Measurements from ENCODE around the gene PRRX2.

Gene PRRX2

GRCh38 chr9:129693741-129694140, 28.3 kb downstream of the PRRX2 start:
- H3K79me2 ChIP-seq (ENCODE audit: insufficient read depth, low read length) = no peaks in the 10 kb centered on the region
- H3K4me2 ChIP-seq (ENCODE audit: low read length) = no peak overlapping the region
- H3K4me1 ChIP-seq (ENCODE audit: insufficient read depth, low read length, severe bottlenecking) = no peaks in the 10 kb centered on the region
- no peaks in the 10 kb centered on the region for H3K9me2 ChIP-seq (ENCODE audit: low read depth, low read length)
- no peaks in the 10 kb centered on the region for H4K20me1 ChIP-seq (ENCODE audit: insufficient read depth, low read length)
- no peaks in the 10 kb centered on the region for H3F3A ChIP-seq (ENCODE audit: insufficient read depth, low read length)
- H3K9me3 ChIP-seq (ENCODE audit: low read length) = no peaks in the 10 kb centered on the region
- TF ChIP-seq EZH2 (IDR thresholded peaks at IDR 0.05; ENCODE audit: borderline replicate concordance, low read length) = no peak
- no peak for TF ChIP-seq CTCF (IDR thresholded peaks at IDR 0.05; ENCODE audit: low read length)
- no peak overlapping the region for H2AFZ ChIP-seq (ENCODE audit: low read length)
- no peak overlapping the region for H3K4me3 ChIP-seq (ENCODE audit: low read depth, low read length, poor library complexity, severe bottlenecking)
- no peak overlapping the region for H3K9ac ChIP-seq (ENCODE audit: low read length)
- H3K27ac ChIP-seq (ENCODE audit: low read depth, low read length, poor library complexity, severe bottlenecking) = no peak overlapping the region
- H3K27me3 ChIP-seq (ENCODE audit: insufficient read depth, low read length) = no peaks in the 10 kb centered on the region
- H3K36me3 ChIP-seq (ENCODE audit: insufficient read depth, low read length) = no peaks in the 10 kb centered on the region

- Histone ChIP-seq H3K79me2 (ENCODE audit: insufficient read depth, low read length) (no peaks in the 10 kb centered on the region), H3K27me3 (ENCODE audit: insufficient read depth, low read length) (no peaks in the 10 kb centered on the region), H3K27ac (ENCODE audit: low read depth, low read length, poor library complexity, severe bottlenecking) (no peak overlapping the region)
Measured at GRCh38 chr9:129694243-129694646, 28.8 kb downstream of the PRRX2 start.

DNA sequence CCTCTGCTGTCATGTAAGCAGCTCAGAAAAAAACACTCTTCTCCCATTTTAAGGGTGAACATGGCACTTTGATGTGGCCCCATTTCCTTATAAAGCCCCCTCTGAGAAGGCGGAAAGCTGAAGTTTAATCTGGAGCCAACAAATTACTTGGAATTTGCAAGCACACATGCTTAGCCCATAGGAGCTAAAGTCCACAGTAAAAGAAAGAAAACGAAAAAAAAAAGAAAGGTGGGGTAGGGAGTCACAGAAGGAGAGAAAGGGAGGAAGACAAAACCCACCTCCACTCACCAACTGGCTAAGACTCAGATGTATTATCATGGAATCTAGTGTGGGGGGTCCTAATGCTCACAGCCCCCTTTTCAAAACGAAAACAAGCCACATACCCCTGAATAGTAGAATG, 30.4 kb downstream of the PRRX2 start:
- no peaks in the 10 kb centered on the region for H3K79me2 ChIP-seq (ENCODE audit: insufficient read depth, low read length)
- H3K4me2 ChIP-seq (ENCODE audit: low read length) = no peak overlapping the region
- no peak overlapping the region for H3K27ac ChIP-seq (ENCODE audit: low read depth, low read length, poor library complexity, severe bottlenecking)
- no peaks in the 10 kb centered on the region for H3K36me3 ChIP-seq (ENCODE audit: insufficient read depth, low read length)
- H4K20me1 ChIP-seq (ENCODE audit: insufficient read depth, low read length) = no peaks in the 10 kb centered on the region
- H2AFZ ChIP-seq (ENCODE audit: low read length) = no peak overlapping the region
- H3K9me3 ChIP-seq (ENCODE audit: low read length) = no peaks in the 10 kb centered on the region
- H3K4me3 ChIP-seq (ENCODE audit: low read depth, low read length, poor library complexity, severe bottlenecking) = no peak overlapping the region
- H3K9ac ChIP-seq (ENCODE audit: low read length) = no peak overlapping the region
- H3K4me1 ChIP-seq (ENCODE audit: insufficient read depth, low read length, severe bottlenecking) = no peaks in the 10 kb centered on the region
- no peaks in the 10 kb centered on the region for H3K9me2 ChIP-seq (ENCODE audit: low read depth, low read length)
- no peaks in the 10 kb centered on the region for H3K27me3 ChIP-seq (ENCODE audit: insufficient read depth, low read length)
- no peaks in the 10 kb centered on the region for H3F3A ChIP-seq (ENCODE audit: insufficient read depth, low read length)
- TF ChIP-seq EZH2 (IDR thresholded peaks at IDR 0.05; ENCODE audit: borderline replicate concordance, low read length) (no peak), CTCF (IDR thresholded peaks at IDR 0.05; ENCODE audit: low read length) (no peak)

More at GRCh38 chr9:129694243-129694646, 28.8 kb downstream of the PRRX2 start:
- Histone ChIP-seq H2AFZ (ENCODE audit: low read length) (no peak overlapping the region), H3K9me2 (ENCODE audit: low read depth, low read length) (no peaks in the 10 kb centered on the region), H3K4me1 (ENCODE audit: insufficient read depth, low read length, severe bottlenecking) (no peaks in the 10 kb centered on the region), H3F3A (ENCODE audit: insufficient read depth, low read length) (no peaks in the 10 kb centered on the region), H4K20me1 (ENCODE audit: insufficient read depth, low read length) (no peaks in the 10 kb centered on the region), H3K9ac (ENCODE audit: low read length) (no peak overlapping the region), H3K4me2 (ENCODE audit: low read length) (no peak overlapping the region), H3K4me3 (ENCODE audit: low read depth, low read length, poor library complexity, severe bottlenecking) (no peak overlapping the region), H3K36me3 (ENCODE audit: insufficient read depth, low read length) (no peaks in the 10 kb centered on the region), H3K9me3 (ENCODE audit: low read length) (no peaks in the 10 kb centered on the region)
- no peak for TF ChIP-seq EZH2 (IDR thresholded peaks at IDR 0.05; ENCODE audit: borderline replicate concordance, low read length)
- no peak for TF ChIP-seq CTCF (IDR thresholded peaks at IDR 0.05; ENCODE audit: low read length)

Data from OCI-LY1 (cell line).